Stimulated activated CD8-positive, alpha-beta memory T cell treated with anti-CD3 and anti-CD28 coated beads, Interleukin-2, amount 100 ng/mL, for 48 hours (primary cell): Measurements from ENCODE around the gene RYR2.

Source experiments
- DNase-seq, 2 donors: peaks; one replicate each; pipeline ENCODE4 v3.0.0-alpha.2; 2020; ENCODE audit warnings: low read depth in 2 of 2

The RYR2 gene

DNA sequence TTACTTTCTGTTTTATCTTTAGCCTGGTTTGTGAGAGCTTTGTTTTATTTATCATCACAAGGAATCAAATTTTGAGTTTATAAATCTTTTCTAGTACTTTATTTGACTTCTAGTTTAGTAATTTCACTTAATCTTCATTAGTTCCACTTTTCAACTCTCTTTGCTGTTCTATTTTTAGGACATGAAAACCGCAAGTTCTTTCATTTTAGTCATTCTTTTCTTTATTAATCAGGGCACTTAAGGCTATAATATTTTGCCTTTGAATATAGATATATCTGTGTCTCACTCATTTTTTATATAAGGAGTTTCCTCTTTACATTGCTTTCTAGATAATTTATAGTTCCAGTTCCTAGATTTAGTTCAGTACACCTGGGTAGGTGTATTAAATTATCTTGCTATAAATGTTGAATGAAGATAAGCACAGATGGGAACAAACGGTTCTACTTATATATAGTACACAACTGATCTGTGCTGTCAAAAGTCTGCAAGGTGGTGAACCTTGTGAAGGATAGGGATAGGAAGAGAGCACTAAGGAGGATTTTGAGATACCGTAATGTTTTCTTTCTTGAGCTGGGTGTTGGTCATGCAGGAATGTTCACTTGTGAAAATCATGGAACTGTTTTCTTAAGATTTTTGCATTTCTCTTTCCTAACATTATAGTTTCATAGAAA, 402.3 kb downstream of the RYR2 start:
- DNase-seq = no peak

DNA sequence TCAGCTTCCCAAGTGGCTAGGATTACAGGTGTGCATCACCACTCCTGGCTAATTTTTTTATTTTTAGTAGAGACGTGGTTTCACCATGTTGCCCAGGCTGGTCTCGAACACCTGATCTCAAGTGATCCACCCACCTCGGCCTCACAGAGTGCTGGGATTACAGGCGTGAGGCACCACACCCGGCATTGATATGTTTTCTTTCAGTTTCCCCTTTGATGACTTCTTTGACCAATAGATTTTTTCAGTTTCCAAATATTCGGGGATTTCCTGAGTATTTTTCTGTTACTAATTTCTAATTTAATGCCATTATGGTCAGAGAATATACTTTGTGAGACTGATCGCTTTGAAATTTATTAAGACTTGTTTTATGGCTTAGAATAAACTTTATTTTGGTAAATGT, 406.1 kb downstream of the RYR2 start:
- no peak for DNase-seq

DNA sequence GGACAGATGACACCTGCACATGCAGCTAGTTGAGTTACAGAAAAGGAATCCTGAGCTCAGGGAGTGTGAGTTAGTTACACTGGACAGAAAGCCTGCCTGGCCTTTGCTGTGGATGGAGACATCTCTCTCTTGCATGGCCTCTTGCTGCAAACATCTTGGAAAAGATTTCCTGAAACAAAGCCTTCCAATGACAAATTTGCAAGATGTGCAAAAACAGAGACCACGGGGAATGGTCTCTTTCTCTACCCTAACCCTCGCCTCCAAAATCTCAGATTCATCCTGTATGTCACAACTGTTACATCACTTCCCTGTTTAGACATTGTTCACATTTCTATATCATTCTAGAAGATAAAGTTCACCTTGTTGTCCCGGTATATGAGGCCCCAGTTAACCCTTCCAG, 415.6 kb downstream of the RYR2 start:
- DNase-seq = no peak

DNA sequence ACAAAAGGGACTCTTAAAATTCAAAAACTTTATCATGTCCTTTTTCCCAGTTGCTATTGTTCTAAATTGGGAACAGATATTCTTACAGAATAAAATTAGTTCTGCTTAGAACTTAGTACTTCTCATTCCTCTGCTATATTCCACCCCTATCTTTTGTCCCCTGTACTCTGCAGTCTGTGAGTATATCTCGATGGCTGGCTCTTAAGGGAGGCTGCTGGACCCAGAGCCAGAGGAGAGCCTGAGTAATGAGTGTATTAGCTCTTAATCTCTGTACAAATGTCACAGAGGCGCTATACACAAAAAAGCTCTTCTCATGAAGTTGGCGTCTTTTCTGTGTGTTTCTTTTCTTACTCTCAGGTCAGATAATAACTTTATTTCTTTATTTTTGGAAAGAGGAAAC, 425.3 kb downstream of the RYR2 start:
- no peak for DNase-seq

DNA sequence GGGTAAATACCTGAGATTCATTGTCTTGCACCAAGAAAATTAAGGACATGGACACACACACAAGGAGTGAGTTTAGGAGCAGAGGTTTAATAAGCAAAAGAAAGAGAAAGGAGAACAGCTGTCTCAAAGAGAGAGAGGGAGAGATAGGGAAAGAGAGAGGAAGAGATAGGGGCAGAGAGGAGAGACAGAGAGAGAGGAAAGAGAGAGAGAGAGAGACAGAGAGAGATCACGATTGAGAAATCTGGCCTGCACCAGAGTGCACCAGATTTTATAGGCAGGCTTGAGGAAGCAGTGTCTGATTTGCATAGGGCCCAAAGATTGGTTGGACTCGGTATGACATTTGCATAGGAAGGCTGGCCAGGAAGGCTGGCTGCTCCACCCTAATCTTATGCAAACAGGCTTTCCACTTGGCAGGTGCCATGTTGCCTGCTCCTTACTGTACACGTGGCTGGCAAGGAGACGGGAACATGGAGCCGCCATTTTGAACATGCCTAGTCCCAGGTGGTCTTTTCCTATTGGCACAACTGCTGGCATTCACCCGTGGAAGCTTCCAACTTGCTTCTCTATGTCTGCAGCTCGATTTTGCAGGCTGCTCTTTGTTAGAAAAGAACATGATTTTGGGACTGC, 428.8 kb downstream of the RYR2 start:
- DNase-seq = no peak

DNA sequence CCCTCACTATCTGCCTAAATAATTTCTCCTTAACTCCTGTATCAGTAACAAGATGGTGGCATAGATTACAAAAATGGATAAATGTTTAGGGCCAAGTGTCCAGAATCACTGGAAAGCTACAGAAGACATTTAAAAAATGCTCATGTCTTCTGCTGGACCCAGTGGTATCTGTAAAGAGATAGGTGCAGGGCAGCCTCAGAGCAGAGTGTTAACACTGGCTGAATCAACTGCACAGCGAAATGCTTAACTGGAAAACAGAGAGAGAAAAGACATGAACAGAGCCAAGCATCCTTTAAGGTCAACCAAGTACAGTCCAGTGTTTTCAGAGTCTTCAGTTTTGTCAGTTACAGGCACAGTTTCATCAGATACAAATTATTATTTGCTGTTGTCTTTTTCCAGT, 429.4 kb downstream of the RYR2 start:
- no peak for DNase-seq

DNA sequence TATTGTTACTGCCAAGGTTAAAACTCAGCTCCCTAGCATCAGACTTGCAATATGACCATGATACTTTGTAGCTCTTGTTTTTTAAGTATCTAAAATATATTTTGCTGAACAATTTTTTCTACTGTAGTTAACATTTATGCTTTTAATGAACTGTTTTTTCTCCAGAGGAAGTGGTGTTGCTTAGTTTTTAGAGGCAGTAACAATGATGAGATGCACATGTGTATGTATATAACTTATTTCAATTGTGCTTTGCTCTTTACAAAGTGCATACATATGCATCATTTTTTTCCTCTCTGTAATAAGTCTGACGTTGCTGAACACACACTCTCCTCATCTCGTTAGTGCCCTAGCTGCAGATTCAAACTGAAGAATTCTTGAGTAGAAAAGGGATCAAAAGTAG, 430.0 kb downstream of the RYR2 start:
- DNase-seq = no peak

DNA sequence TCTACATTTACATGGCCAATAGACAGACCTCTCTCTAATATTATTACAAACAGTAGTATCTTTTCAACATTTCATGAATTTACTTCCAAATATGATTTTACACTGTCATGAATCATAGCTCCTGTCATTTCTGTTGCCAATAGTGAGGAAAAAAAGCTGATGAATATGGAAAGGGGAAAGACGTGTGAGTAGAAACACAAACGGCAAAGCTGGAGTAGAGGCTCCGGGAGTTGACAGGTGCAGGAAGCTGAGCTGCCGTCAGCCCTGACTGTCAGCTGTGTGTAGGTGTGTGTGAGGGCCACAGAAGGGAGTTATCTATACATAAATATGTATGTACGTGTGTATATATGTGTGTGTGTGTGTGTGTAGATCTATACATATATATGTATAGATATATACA, 431.9 kb downstream of the RYR2 start:
- no peak for DNase-seq

DNA sequence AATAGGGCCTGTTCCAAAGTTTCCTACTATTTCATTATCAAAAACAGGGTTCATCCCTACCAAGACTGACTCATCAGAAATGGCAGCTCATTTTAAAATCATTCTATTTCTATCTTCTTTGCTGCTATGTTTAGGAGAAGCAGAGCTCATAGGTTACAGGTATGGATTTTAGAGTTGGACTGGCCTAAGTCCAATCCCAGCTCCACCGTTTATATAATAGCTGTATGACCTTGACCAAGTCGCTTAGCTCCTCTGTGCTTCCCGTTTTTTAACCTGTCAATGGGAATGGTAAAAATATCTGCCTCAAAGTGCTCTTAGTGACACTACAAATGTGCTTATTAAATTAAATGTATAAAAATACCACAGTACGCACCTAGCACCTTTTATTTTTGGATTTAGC, 436.1 kb downstream of the RYR2 start:
- no peak for DNase-seq

DNA sequence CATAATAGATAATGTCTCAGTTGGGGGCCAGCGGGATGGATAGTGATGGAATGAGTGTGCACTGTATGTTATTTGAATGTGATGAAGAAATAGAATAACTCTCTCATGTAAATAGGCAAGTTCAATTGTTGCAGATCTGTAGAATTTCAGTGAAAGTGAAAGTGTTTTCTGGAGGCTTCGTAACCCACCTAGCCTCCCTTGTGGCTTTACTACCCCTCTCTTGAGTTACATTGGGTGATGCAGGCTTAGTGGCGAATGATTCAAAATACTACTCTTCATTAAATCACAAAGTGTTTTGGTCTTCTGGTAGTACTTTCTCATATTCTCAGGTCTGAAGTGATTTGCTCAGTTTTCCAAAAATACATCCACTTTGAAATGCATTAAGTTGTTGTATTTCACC, 436.9 kb downstream of the RYR2 start:
- DNase-seq = no peak

DNA sequence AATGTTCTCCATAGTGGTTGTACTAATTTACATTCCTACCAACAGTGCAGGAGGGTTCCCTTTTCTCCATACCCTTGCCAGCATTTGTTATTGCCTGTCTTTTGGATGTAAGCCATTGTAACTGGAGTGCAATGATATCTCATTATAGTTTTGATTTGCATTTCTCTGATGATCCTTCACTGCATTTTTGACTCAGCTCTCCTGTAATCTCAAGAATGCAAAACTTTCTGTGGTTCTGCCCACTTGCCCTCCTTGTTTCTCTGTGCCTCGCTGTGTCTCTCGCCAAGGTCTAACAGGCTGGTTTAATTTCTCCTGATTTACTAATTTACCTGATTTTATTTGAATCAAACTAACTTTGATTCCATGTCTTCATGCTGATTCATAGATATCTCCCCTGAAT, 440.8 kb downstream of the RYR2 start:
- no peak for DNase-seq

DNA sequence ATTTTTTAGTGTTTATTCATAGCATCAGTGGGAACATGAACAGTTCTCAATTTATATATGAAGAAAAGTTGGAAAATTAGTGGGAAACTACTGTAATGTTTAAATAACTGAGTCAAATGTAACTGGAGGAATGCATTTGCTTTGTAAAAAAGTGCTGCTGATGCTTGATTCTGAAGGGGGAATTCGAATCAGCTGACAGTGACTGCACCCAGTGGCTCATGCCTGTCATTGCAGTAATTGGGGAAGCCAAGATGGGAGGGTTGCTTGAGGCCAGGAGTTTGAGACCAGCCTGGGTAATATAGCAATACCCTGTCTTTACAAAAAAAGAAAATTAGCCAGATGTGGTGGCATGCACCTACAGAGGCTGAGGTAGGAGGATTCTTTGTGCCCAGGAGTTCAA, 450.4 kb downstream of the RYR2 start:
- no peak for DNase-seq

DNA sequence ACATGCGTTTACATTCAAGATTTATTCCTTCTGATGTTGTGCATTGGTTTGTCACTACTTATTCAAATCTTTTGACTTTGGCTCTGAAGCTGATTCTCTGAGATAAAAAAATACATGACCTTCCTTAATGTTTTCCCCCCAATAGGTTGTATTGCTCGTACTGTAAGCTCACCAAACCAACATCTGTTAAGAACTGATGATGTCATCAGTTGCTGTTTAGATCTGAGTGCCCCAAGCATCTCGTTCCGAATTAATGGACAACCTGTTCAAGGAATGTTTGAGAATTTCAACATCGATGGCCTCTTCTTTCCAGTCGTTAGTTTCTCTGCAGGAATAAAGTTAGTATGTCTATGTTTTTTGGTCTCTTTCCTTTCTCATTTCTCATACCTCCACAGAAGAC, 458.6 kb downstream of the RYR2 start:
- DNase-seq = no peak

DNA sequence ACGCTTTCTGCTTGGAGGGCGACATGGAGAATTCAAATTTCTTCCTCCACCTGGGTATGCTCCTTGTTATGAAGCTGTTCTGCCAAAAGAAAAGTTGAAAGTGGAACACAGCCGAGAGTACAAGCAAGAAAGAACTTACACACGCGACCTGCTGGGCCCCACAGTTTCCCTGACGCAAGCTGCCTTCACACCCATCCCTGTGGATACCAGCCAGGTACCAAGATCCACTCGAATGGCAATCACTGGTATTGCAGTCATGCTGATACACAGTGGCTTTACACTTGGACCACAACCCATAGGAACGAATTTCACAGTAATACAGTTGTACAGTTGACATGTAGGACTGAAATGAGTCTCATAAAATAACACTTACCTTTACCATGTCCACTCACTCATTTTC, 461.3 kb downstream of the RYR2 start:
- no peak for DNase-seq

DNA sequence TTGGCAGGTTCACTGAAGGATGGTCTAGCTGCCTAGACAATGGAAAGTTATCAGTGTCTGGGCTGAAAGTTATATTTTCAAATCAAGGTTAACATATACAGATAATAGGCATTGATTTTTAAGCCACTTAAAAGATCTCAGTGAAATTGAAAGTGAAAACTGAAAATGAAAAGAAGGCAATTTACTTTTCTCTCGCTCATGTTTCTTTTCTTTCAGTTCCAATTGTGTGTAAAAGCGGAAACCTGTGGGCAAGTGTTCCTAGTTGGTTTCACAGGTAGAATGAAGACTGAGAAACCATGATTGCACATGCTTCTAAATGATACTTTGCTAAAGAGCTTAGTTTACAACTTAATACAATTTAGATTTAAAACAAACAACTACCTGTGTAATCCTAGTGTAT, 465.0 kb downstream of the RYR2 start:
- no peak for DNase-seq

DNA sequence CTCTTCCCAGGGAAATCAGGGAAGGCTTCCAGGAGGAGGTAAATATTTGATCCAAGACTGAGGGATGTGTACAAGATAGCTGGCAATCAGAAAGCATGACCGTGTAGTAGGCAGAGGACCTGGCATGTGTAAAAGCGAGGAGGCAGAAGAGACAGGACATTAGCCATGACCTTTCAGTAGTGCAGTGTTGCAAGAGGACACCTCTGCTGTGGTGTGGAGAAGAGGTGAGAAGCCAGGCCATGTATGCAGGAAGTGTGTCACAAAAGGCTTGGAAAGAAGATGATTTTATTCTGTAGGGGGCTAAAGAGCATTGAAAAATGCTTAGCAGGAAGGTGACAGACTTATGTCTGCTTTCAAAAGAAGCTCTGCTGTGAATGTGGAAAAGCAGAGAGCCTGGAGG, 467.8 kb downstream of the RYR2 start:
- no peak for DNase-seq

DNA sequence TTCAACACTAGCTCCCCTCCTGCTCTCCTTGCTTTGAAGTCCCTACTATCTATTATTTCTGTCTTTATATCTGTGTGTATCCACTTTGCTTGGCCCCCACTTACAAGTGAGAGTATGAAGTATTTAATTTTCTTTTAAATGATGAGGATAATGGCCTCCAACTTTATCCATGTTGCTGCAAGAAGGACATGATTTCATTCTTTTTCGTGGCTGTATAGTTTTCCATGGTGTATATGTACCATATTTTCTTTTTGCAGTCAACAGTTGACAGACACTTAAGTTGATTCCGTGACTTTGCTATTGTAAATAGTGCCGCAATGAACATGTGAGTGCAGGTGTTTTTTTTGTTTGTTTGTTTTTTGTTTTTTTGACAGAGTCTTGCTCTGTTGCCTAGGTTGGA, 483.1 kb downstream of the RYR2 start:
- no peak for DNase-seq

DNA sequence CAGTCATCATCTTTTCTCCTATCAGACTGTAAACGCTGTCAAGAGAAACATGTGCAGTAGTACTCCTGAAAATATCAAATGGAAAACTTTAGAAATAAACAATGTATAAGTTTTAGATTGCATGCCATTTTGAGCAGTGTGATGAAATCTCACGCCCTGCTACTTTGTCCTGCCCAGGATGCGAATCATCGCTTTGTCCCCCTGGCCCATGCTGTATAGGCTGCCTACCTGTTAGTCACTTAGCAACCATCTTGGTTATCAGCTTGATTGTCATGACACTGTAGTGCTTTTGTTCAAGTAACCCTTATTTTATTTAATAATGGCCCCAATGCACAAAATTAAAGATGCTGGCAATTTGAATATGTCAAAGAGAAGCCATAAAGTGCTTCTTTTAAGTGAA, 485.8 kb downstream of the RYR2 start:
- no peak for DNase-seq

DNA sequence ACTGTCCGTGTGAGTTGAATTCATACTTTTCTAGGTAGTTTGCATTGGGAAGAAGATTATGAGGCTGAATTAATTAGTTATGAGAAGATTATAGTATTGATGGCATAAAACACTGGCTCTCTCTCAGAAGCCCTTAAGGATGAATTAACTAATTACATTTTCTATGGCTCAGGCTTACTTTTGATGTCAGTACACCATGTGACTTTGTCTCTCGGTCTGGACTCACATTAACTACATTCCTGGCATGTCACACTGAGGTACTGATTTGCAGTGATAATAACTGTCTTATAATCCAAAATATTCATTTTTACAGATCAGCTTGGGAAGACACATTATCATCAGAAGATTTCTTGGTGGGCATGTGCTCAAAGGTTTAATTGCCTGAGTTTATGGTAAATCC, 486.6 kb downstream of the RYR2 start:
- DNase-seq = no peak

DNA sequence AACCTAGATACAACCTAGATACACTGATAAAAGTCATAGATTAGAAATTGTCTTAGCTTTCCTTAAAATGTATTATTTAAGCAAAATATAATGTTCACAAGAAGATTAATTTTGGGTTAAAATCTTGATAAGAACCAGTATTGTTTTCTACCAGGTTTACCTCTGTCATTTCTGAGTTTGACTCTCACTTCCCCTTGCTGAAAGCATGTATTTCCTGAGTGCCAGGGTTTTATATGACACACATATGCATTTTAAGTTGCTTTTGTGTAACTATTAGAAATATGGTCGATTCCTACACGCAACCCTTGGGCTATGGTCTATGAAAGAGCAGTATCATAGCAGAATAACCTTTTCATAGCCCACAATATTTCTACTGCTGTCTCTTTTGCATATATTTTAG, 497.1 kb downstream of the RYR2 start:
- no peak for DNase-seq

DNA sequence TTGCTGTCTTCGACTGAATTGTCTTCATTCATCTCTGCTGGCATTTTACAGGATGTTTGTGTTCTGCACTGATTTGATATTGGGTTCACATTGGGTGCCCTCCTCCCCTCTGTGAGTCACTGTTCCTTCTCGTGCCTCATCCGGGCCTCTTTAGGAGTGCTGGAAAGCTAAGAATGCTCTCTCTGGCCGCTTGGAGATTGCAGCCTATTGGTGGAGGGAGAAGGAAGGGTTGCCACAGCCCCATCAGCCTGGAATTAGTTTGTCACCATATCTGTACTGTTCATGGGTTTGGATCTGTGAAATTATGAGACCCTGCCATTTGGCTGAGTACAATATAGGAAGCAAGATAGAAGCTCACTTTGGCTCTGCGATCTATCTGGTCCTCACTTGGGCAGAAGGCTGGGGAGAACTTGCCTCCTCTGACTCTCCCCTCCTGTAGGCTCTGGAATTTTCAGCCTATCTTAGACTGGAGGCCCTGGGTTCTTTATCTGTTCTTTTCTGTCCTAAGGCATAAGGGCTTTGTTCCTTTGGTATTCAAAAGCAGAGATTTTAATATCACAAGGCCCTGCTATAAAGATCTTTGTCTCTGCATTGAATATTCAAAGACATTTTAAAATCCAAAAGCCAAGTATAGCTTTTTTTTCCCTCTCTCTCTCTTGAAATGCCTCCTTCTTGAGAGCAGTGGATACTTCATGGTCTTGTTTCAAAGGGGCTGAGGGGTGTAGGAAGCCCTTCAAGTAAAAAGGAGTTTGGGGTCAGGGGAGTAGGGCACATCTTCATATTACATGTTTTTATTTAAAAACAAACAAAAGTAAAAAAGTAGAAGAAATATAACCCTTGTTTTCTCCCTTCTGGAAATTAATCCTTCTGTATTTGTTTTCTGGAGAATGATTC, 500.8 kb downstream of the RYR2 start:
- no peak for DNase-seq

DNA sequence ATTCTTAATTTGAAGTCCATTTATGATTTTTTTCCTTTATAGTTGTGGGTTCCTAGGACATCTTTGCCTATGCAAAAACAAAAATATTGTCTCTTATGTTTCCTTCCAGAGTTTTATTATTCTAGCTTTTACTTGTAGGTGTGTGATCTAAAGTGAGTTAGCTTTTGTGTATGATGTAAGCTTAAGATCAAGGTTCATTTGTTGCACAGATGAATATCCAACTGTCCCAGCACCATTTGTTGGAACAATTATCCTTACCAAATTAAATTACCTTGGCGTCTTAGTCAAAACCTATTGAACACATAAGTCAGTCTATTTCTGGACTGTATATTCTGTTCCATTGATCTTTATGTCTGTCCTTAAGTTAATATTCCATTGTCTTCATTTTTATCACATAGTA, 511.1 kb downstream of the RYR2 start:
- DNase-seq = no peak

DNA sequence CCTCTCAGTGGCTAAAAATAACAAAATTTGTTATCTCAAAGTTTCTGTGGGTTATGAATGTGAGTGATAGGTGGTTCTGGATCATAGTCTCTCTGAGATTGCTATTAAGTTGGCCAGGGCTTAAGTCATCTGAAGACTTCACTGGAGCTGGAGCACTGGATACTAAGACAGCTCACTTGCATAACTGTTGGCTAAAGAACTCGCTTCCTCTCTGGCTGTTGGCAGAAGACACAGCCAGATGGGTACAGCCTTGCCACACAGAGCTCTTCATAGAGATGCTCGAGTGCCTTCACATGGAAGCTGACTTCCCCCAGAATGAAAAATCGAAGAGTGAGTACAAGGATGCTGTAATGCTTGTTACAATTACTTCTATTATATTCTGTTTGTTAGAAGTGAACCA, 514.9 kb downstream of the RYR2 start:
- DNase-seq = no peak
